Esophagus muscularis mucosa (tissue), 3 donors: ENCODE data around the gene NUDT14.

ENCODE experiments used
- EP300 ChIP-seq: sonication (generic); formaldehyde crosslinking; IDR thresholded peaks from one replicate; pipeline ENCODE4 v1.6.1; 2017; ENCODE audit warnings: antibody characterized with exemption
- TF ChIP-seq, protein P1 (sequence below), 3 experiments: fragments of 200-600 bp in 2 of 3; fragments of 450-650 bp in 1 of 3; sonication (generic) in 2 of 3; IDR thresholded peaks; one replicate each; pipeline ENCODE4 v1.5.1; 2017 to 2019; ENCODE audit warnings: antibody characterized with exemption in 3 of 3, mild to moderate bottlenecking in 2 of 3, moderate library complexity in 1 of 3

DNA sequence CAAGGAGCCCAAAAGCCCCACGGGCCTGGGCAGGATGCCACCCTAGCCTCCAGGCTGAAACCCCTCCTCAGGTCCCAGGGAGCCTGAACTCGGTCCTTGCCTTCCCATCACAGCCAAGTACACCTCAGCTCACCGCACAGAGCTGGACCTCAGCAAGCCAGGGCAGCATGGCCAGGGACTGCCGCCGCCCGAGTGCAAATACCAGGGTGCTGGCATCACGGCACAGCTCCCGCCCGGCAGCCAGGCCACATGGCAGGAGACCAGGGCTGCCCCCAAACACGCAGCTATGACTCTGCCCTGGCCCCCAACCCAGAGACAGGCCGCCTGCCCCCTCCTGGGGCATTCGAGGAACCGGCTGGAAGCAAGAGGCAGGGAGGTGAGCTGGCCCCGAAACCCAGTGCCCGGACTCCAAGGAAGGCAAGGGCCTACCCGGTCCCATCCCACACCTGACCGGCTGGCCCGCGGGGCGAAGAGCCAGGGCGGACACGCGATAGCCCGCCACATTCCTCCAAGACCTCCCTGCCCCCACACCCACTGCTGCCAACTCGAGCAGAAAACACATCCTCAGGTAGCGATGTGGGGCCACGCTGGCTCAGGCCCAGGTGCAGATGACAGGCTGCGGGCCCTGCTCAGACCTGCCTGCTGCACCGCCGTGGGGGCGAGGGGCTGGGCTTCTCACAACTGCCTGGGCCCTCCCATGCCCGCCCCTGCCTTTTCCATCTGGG is 15.2 kb downstream of the NUDT14 start:
- TF ChIP-seq, protein P1, sequence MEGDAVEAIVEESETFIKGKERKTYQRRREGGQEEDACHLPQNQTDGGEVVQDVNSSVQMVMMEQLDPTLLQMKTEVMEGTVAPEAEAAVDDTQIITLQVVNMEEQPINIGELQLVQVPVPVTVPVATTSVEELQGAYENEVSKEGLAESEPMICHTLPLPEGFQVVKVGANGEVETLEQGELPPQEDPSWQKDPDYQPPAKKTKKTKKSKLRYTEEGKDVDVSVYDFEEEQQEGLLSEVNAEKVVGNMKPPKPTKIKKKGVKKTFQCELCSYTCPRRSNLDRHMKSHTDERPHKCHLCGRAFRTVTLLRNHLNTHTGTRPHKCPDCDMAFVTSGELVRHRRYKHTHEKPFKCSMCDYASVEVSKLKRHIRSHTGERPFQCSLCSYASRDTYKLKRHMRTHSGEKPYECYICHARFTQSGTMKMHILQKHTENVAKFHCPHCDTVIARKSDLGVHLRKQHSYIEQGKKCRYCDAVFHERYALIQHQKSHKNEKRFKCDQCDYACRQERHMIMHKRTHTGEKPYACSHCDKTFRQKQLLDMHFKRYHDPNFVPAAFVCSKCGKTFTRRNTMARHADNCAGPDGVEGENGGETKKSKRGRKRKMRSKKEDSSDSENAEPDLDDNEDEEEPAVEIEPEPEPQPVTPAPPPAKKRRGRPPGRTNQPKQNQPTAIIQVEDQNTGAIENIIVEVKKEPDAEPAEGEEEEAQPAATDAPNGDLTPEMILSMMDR (IDR thresholded peaks at IDR 0.05) = no peak
- no peak for TF ChIP-seq EP300
